ENCODE results near the gene ZBTB4.

Gene ZBTB4

DNA sequence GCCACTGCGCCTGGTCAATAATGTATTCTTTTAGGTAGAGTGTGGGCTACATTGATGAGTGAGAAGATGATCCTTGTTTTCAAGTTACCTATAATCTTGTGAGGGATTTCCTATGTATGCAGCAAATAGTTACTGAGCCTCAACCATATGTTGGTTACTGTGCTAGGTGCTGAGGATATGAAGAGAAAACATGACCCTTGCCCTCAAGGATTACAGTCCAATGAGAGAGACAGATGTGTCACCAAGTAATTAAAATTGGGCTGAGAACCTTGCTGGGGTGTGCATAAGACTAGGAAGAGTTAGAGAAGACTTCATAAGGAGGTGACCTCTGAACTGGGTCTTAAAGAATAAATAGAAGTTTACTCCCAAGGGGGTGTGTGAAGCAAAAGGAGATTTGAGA, 12.2 kb upstream of the ZBTB4 start:
- peaks cover 31% of the 10 kb centered on the region for H3K36me3 ChIP-seq (ENCODE audit: insufficient read depth, low read length)
- H3K4me2 ChIP-seq (ENCODE audit: low read depth, low read length, poor library complexity, severe bottlenecking), result peak overlapping the region; percentile 94

DNA sequence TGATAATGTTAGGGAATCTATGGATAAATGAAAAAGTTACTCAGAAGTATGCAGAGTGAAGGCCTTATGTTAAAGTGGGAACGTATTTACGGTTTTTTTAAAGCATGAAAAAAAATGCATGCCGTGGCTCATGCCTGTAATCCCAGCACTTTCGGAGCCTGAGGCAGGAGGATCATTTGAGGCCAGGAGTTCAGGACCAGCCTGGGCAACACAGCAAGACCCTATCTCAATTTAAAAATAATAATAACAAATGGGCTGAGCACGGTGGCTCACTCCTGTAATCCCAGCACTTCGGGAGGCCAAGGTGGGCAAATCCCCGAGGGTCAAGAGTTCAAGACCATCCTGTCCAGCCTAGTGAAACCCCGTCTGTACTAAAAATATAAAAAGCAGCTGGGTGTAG, 10.7 kb upstream of the ZBTB4 start:
- H3K4me2 ChIP-seq (ENCODE audit: low read depth, low read length, poor library complexity, severe bottlenecking), result peak overlapping the region; percentile 94
- H3K9ac ChIP-seq (ENCODE audit: low read depth, low read length, poor library complexity, severe bottlenecking), result peak overlapping the region; percentile 96
- H3F3A ChIP-seq (ENCODE audit: low read depth), result no peaks in the 10 kb centered on the region
- no peak overlapping the region for H2AFZ ChIP-seq (ENCODE audit: low read length)
- H3K4me1 ChIP-seq (ENCODE audit: insufficient read depth, low read length, poor library complexity, severe bottlenecking), result peaks cover 63% of the 10 kb centered on the region
- H3K9me3 ChIP-seq (ENCODE audit: insufficient read depth, low read depth, low read length), result no peaks in the 10 kb centered on the region
- H3K9me2 ChIP-seq (replicated peaks; ENCODE audit: low read depth, low read length), result no peaks in the 10 kb centered on the region
- TF ChIP-seq EZH2phosphoT487 (IDR thresholded peaks at IDR 0.05; ENCODE audit: borderline replicate concordance), result no peak
- TF ChIP-seq, protein P1, sequence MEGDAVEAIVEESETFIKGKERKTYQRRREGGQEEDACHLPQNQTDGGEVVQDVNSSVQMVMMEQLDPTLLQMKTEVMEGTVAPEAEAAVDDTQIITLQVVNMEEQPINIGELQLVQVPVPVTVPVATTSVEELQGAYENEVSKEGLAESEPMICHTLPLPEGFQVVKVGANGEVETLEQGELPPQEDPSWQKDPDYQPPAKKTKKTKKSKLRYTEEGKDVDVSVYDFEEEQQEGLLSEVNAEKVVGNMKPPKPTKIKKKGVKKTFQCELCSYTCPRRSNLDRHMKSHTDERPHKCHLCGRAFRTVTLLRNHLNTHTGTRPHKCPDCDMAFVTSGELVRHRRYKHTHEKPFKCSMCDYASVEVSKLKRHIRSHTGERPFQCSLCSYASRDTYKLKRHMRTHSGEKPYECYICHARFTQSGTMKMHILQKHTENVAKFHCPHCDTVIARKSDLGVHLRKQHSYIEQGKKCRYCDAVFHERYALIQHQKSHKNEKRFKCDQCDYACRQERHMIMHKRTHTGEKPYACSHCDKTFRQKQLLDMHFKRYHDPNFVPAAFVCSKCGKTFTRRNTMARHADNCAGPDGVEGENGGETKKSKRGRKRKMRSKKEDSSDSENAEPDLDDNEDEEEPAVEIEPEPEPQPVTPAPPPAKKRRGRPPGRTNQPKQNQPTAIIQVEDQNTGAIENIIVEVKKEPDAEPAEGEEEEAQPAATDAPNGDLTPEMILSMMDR (conservative IDR thresholded peaks at IDR 0.05; ENCODE audit: low read length), result no peak
- peaks cover 100% of the 10 kb centered on the region for H3K79me2 ChIP-seq (ENCODE audit: insufficient read depth, low read length)
- H3K4me3 ChIP-seq (ENCODE audit: low read length, poor library complexity, severe bottlenecking), result peak overlapping the region; percentile 91
- no peaks in the 10 kb centered on the region for H3K27me3 ChIP-seq (ENCODE audit: insufficient read depth, low read length, poor library complexity, severe bottlenecking)
- H4K20me1 ChIP-seq (ENCODE audit: insufficient read depth, low read length, poor library complexity, severe bottlenecking), result peaks cover 98% of the 10 kb centered on the region
- H3K36me3 ChIP-seq (ENCODE audit: insufficient read depth, low read length), result peaks cover 17% of the 10 kb centered on the region; the same call in 1 of the 2 replicates

More for the DNA sequence above, 12.2 kb upstream of the ZBTB4 start:
- no peak for TF ChIP-seq EZH2phosphoT487 (IDR thresholded peaks at IDR 0.05; ENCODE audit: borderline replicate concordance)
- TF ChIP-seq, protein P1 (conservative IDR thresholded peaks at IDR 0.05; ENCODE audit: low read length), result no peak
- no peaks in the 10 kb centered on the region for H3K27me3 ChIP-seq (ENCODE audit: insufficient read depth, low read length, poor library complexity, severe bottlenecking)
- peaks cover 53% of the 10 kb centered on the region for H3K4me1 ChIP-seq (ENCODE audit: insufficient read depth, low read length, poor library complexity, severe bottlenecking)
- peaks cover 98% of the 10 kb centered on the region for H4K20me1 ChIP-seq (ENCODE audit: insufficient read depth, low read length, poor library complexity, severe bottlenecking)
- H3K9me3 ChIP-seq (ENCODE audit: insufficient read depth, low read depth, low read length), result no peaks in the 10 kb centered on the region
- H2AFZ ChIP-seq (ENCODE audit: low read length), result no peak overlapping the region
- peak overlapping the region; percentile 96 for H3K9ac ChIP-seq (ENCODE audit: low read depth, low read length, poor library complexity, severe bottlenecking)
- peak overlapping the region; percentile 91 for H3K4me3 ChIP-seq (ENCODE audit: low read length, poor library complexity, severe bottlenecking)
- H3K79me2 ChIP-seq (ENCODE audit: insufficient read depth, low read length), result peaks cover 100% of the 10 kb centered on the region
- H3F3A ChIP-seq (ENCODE audit: low read depth), result no peaks in the 10 kb centered on the region
- no peaks in the 10 kb centered on the region for H3K9me2 ChIP-seq (replicated peaks; ENCODE audit: low read depth, low read length)

DNA sequence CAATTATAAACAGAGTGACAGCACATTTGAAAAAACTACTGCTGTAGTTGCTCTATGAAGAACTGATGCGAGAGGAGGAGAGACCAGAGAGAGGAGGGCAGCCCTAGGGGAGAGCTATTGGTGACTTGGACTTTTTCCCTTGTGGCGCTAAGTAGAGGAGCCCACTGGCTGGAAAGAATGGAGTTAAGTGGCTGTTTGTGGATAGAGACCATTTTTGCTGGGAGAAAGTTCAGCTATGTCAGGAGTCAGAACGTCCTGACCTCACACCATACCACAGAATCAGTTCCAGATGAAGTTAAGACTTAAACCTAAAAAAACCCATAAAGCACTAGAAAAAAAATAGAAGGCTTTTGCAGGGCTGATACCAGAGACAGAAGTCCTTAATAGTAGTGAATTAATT, 6.8 kb upstream of the ZBTB4 start:
- Histone ChIP-seq H3K27me3 (ENCODE audit: insufficient read depth, low read length, poor library complexity, severe bottlenecking) (no peaks in the 10 kb centered on the region), H2AFZ (ENCODE audit: low read length) (no peak overlapping the region), H3K4me3 (ENCODE audit: low read length, poor library complexity, severe bottlenecking) (peak overlapping the region; percentile 91), H3K79me2 (ENCODE audit: insufficient read depth, low read length) (peaks cover 81% of the 10 kb centered on the region), H3K36me3 (ENCODE audit: insufficient read depth, low read length) (peaks cover 6% of the 10 kb centered on the region; the same call in 1 of the 2 replicates), H3K9ac (ENCODE audit: low read depth, low read length, poor library complexity, severe bottlenecking) (peak overlapping the region; percentile 96), H3K9me3 (ENCODE audit: insufficient read depth, low read depth, low read length) (no peaks in the 10 kb centered on the region), H3K9me2 (replicated peaks; ENCODE audit: low read depth, low read length) (no peaks in the 10 kb centered on the region), H3K4me1 (ENCODE audit: insufficient read depth, low read length, poor library complexity, severe bottlenecking) (peaks cover 46% of the 10 kb centered on the region), H3F3A (ENCODE audit: low read depth) (no peaks in the 10 kb centered on the region), H4K20me1 (ENCODE audit: insufficient read depth, low read length, poor library complexity, severe bottlenecking) (peaks cover 63% of the 10 kb centered on the region), H3K4me2 (ENCODE audit: low read depth, low read length, poor library complexity, severe bottlenecking) (peak overlapping the region; percentile 94)
- TF ChIP-seq, protein P1 (conservative IDR thresholded peaks at IDR 0.05; ENCODE audit: low read length), result no peak
